Activated B cell treated with CpG ODN at 0.5 μM for 24 hours (primary cell): Measurements from ENCODE around the gene PDE9A. TPM values are rescaled to one million over a fixed set of nuclear protein-coding genes. Genes with fewer than 3 reads are reported as not detected.

ENCODE experiments used
- ATAC-seq: fragments of 200-7000 bp; cut with Tn5 transposase; one replicate; pipeline ENCODE4 v1.10.0; 2021; ENCODE audit warnings: low read depth, mild to moderate bottlenecking, moderate library complexity
- CTCF ChIA-PET: fragments of 350-600 bp; sonication (Branson Sonifier 250); formaldehyde crosslinking; loops from one replicate; lab custom pipeline; 2021; ENCODE audit warnings: antibody characterized with exemption; lab: Charles Lee
- POLR2A ChIA-PET: fragments of 350-600 bp; sonication (Branson Sonifier 250); formaldehyde crosslinking; loops from one replicate; lab custom pipeline; 2021; ENCODE audit warnings: antibody characterized with exemption; lab: Charles Lee
- DNase-seq: peaks from one replicate; pipeline ENCODE4 v3.0.0; 2022
- H3K27ac Mint-ChIP-seq: one replicate; pipeline ENCODE4 v1.8.0; 2020; ENCODE audit warnings: mixed read lengths
- H3K27me3 Mint-ChIP-seq: one replicate; pipeline ENCODE4 v1.8.0; 2021; ENCODE audit warnings: mixed read lengths
- H3K36me3 Mint-ChIP-seq: one replicate; pipeline ENCODE4 v1.8.0; 2021; ENCODE audit warnings: low read depth, mixed read lengths
- H3K4me1 Mint-ChIP-seq: one replicate; pipeline ENCODE4 v1.8.0; 2021; ENCODE audit warnings: mixed read lengths
- H3K4me3 Mint-ChIP-seq: one replicate; pipeline ENCODE4 v1.8.0; 2020; ENCODE audit warnings: mild to moderate bottlenecking, mixed read lengths
- H3K9me3 Mint-ChIP-seq: one replicate; pipeline ENCODE4 v1.8.0; 2020; ENCODE audit warnings: mixed read lengths
- intact Hi-C: fragments of 100-400 bp; cut with micrococcal nuclease; formaldehyde crosslinking; loops from one replicate; pipeline ENCODE4 v1.15.1; 2024
- total RNA-seq: library from RNA; stranded (reverse); gene quantifications from 2 replicates; pipeline ENCODE4 v1.2.3, GENCODE V29; 2022
- TF ChIP-seq, protein P1 (sequence below): fragments of 200-600 bp; IDR thresholded peaks from one replicate; pipeline ENCODE4 v1.8.0; 2022; ENCODE audit warnings: antibody characterized with exemption, mild to moderate bottlenecking

The PDE9A gene
- total RNA-seq, 1 donor from 2014 or later: 0.58 TPM

DNA sequence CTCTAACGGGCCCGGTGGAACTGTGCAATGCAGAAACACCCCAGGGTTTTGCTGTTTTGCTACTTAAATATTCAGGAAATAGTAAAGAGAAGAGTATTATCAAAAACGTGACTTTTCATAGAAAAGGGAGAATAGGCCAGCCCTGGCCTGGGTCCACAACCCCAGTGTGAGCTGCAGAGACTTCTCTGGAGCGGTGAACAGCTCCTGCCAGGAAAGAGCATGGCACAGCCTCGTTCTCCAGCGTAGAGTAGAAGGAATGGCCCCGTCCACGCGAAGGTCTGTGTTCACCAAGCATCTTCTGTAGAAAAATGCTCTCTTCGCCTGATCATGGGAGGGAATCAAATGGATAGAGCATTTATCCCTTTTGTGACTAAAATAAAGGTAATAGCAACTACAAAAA, 51.4 kb downstream of the PDE9A start:
- Mint-ChIP-seq H3K4me1 (no peaks in the 10 kb centered on the region), H3K27ac (no peak overlapping the region)
- no peak for ATAC-seq

DNA sequence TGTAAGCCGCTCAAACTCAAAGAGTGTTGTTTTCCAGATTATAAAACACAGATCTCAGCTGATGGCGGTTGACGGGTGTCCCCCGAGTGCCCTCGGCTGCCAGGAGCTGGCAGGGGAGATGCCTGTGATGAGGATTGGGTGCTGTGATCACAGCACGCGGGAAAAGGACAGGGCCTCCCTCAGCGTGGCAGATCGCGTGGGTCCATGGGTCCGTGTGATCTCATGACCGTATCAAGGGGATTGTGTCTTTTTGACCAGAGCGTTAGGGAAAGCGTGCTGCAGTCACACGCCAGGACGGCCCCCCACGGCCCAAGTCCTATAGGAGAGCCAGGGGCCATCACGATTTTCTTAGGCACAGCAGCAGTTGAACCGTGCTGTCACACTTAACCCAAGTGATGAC, 51.9 kb downstream of the PDE9A start:
- Mint-ChIP-seq H3K36me3 (no peaks in the 10 kb centered on the region), H3K27me3 (peaks cover 3% of the 10 kb centered on the region), H3K4me1 (no peaks in the 10 kb centered on the region), H3K9me3 (no peaks in the 10 kb centered on the region), H3K27ac (no peak overlapping the region), H3K4me3 (no peak overlapping the region)
- TF ChIP-seq, protein P1, sequence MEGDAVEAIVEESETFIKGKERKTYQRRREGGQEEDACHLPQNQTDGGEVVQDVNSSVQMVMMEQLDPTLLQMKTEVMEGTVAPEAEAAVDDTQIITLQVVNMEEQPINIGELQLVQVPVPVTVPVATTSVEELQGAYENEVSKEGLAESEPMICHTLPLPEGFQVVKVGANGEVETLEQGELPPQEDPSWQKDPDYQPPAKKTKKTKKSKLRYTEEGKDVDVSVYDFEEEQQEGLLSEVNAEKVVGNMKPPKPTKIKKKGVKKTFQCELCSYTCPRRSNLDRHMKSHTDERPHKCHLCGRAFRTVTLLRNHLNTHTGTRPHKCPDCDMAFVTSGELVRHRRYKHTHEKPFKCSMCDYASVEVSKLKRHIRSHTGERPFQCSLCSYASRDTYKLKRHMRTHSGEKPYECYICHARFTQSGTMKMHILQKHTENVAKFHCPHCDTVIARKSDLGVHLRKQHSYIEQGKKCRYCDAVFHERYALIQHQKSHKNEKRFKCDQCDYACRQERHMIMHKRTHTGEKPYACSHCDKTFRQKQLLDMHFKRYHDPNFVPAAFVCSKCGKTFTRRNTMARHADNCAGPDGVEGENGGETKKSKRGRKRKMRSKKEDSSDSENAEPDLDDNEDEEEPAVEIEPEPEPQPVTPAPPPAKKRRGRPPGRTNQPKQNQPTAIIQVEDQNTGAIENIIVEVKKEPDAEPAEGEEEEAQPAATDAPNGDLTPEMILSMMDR: no peak
- ATAC-seq (no peak), DNase-seq (no peak)
- intact Hi-C loops: no loop called here
- ChIA-PET CTCF (no interaction called here), POLR2A (no interaction called here)

More for the DNA sequence above, 51.4 kb downstream of the PDE9A start:
- POLR2A ChIA-PET: no interaction called here
- peaks cover 3% of the 10 kb centered on the region for H3K27me3 Mint-ChIP-seq
- H3K4me3 Mint-ChIP-seq: no peak overlapping the region
- CTCF ChIA-PET: no interaction called here
- TF ChIP-seq, protein P1: no peak
- no peaks in the 10 kb centered on the region for H3K9me3 Mint-ChIP-seq
- no peak for DNase-seq
- intact Hi-C loops: no loop called here
- no peaks in the 10 kb centered on the region for H3K36me3 Mint-ChIP-seq

DNA sequence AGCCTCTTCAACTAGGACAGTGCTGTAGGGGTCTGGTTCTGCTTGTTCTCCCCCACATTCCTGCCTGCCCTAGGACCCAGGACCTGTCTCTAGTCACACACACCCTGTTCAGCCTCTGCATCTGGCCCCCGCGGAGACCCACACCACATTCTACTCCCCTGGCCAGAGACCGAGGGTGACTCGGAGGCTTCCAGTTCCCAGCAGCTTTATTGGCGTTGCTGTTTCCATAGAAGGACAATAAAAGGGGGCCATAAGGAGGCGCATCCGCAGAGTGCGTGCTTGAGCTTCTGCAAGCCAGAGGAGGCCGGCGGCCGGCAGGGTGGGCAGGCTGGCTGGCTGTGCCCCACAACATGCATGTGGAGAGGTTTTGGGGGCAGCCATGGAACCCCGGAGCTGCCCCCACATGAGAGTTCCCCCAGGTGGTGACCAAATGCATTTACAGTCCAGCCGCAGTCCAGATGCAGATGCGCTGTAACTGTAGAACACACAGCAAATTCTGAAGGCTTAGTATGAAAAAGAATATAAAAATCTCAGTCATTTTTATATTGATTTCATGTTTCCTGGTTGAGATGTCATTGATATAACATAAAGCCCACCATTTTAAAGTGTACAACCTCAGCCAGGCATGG, 52.4 kb downstream of the PDE9A start:
- no peaks in the 10 kb centered on the region for H3K36me3 Mint-ChIP-seq
- H3K27ac Mint-ChIP-seq: no peak overlapping the region
- peaks cover 3% of the 10 kb centered on the region for H3K27me3 Mint-ChIP-seq
- intact Hi-C loops: no loop called here
- no peak for ATAC-seq
- H3K4me3 Mint-ChIP-seq: no peak overlapping the region
- TF ChIP-seq, protein P1: no peak
- no peaks in the 10 kb centered on the region for H3K9me3 Mint-ChIP-seq
- POLR2A ChIA-PET: no interaction called here
- CTCF ChIA-PET: no interaction called here
- no peak for DNase-seq
- no peaks in the 10 kb centered on the region for H3K4me1 Mint-ChIP-seq

DNA sequence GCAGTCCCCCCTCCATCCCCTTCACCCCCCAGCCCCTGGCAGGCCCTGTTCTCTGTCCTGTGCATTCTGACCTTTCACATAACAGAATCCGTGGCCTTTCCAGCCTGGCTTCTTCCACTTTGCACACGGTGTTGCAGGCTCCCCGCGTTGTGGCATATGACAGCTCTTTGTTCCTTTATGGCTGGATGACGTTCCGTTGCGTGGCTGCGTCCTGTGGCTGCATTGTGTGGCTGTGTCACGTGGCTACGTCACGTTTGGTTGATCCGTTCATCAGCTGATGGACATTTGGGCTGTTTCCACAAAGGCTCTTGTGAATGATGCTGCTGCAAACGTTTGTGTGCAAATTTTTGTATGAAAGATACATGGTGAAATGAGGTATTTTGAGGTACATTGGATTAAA, 53.3 kb downstream of the PDE9A start:
- ATAC-seq (no peak), DNase-seq (no peak)
- H3K27me3 Mint-ChIP-seq: peaks cover 3% of the 10 kb centered on the region
- H3K4me3 Mint-ChIP-seq: no peak overlapping the region
- H3K4me1 Mint-ChIP-seq: no peaks in the 10 kb centered on the region
- ChIA-PET CTCF (no interaction called here), POLR2A (no interaction called here)
- TF ChIP-seq, protein P1: no peak
- no peaks in the 10 kb centered on the region for H3K9me3 Mint-ChIP-seq
- intact Hi-C loops: no loop called here
- H3K36me3 Mint-ChIP-seq: no peaks in the 10 kb centered on the region
- no peak overlapping the region for H3K27ac Mint-ChIP-seq

DNA sequence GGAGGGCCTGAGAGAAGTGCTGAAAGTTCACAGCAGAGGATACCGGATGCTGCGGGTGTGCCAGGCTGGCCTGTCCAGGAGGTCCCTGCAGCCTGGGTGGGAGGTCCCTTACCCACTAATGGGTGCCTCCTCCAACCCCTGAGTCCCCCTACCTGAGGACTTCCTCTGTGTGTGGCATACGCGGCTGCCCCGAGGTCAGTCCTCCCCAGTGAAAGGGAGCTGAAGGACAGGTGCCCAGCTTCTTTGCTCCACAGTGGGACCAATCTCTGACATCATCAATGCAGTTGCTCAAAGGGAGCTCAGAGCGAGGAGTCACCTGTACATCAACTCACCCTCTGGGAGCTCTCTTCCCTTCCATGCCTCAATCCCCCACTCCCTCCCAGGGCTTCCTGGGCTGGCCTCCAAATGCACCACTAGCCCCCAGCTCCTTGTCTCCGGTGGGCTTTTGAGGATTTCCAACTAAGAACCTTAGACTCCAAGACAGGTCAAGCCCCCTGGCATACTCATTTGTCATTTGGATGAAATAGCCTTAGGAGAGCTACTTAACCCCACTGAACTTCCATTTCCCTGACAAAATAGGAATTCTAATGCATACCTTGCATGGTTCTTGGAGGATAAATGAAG, 53.9 kb downstream of the PDE9A start:
- ATAC-seq (no peak), DNase-seq (no peak)
- Mint-ChIP-seq H3K4me1 (no peaks in the 10 kb centered on the region), H3K9me3 (no peaks in the 10 kb centered on the region), H3K27ac (no peak overlapping the region), H3K4me3 (no peak overlapping the region), H3K36me3 (no peaks in the 10 kb centered on the region), H3K27me3 (peaks cover 3% of the 10 kb centered on the region)
- ChIA-PET CTCF (no interaction called here), POLR2A (no interaction called here)
- intact Hi-C loops: no loop called here
- TF ChIP-seq, protein P1: no peak
